ENCODE measurements around the gene CARD11. TPM values are rescaled to one million over a fixed set of nuclear protein-coding genes. Genes with fewer than 3 reads are reported as not detected.

Gene CARD11
- total RNA-seq, 1 experiment from 2014 or later = 0.82 TPM

DNA sequence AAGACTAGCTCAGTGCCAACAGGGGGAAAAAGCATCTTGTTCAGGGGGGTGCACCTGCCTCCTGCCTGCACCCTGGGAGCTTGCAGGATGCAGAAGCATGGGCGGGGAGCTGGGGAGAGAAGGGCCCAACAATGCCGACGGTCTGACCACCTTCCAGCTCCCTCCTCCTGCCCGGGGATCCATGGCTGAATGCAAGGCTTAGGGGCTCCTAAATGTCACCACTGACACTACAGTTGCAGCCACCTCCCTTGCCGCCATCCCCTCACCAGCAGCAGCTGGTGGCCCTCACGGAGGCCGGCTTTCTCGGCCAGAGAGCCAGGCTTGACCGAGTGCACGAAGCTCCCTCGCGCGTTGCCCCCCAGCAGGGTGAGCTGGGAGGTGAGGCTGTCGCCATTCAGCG lies 120.8 kb downstream of the CARD11 start:
- Histone ChIP-seq H3K4me3 (ENCODE audit: low read depth in 2 of 2, low read length in 2 of 2) (no peak overlapping the region), H3K9me3 (ENCODE audit: control insufficient read depth, insufficient read depth, low read depth, low read length) (no peaks in the 10 kb centered on the region), H3K27ac (ENCODE audit: low read length) (no peak overlapping the region), H3K4me1 (ENCODE audit: control insufficient read depth, insufficient read depth, low read length) (peaks cover 10% of the 10 kb centered on the region), H3K36me3 (ENCODE audit: control insufficient read depth, insufficient read depth, low read length) (no peaks in the 10 kb centered on the region), H3K27me3 (ENCODE audit: control insufficient read depth, insufficient read depth, low read length) (peaks cover 4% of the 10 kb centered on the region; the same call in 1 of the 2 replicates)
- in situ Hi-C loops (cut with HindIII; ENCODE audit: low pct_unique_long_range_greater_than_20kb, low sequenced_read_pairs) (no loop called here), intact Hi-C loops (cut with micrococcal nuclease; ENCODE audit: unreplicated experiment) (no loop called here)
- ATAC-seq = no peak
- ChIA-PET CTCF (interaction anchor here (0.6 kb wide), 1 partner anchor 168 kb away, joined by 5 read pairs; no protein-coding TSS in a partner anchor), POLR2A (no interaction called here)
- BruUV-seq (replicated peaks) = no TSS peak
- no peak for DNase-seq (ENCODE audit: low read depth, low spot score)
- TF ChIP-seq CTCF (IDR thresholded peaks at IDR 0.05) (no peak), TCF7L2 (IDR thresholded peaks at IDR 0.05; ENCODE audit: low read depth, low read length) (no peak), SIN3A (IDR thresholded peaks at IDR 0.05; ENCODE audit: borderline replicate concordance, insufficient read depth, low read depth, low read length) (no peak), POLR2AphosphoS5 (IDR thresholded peaks at IDR 0.05; ENCODE audit: low read depth, low read length) (no peak)
- TF ChIP-seq, protein P1, sequence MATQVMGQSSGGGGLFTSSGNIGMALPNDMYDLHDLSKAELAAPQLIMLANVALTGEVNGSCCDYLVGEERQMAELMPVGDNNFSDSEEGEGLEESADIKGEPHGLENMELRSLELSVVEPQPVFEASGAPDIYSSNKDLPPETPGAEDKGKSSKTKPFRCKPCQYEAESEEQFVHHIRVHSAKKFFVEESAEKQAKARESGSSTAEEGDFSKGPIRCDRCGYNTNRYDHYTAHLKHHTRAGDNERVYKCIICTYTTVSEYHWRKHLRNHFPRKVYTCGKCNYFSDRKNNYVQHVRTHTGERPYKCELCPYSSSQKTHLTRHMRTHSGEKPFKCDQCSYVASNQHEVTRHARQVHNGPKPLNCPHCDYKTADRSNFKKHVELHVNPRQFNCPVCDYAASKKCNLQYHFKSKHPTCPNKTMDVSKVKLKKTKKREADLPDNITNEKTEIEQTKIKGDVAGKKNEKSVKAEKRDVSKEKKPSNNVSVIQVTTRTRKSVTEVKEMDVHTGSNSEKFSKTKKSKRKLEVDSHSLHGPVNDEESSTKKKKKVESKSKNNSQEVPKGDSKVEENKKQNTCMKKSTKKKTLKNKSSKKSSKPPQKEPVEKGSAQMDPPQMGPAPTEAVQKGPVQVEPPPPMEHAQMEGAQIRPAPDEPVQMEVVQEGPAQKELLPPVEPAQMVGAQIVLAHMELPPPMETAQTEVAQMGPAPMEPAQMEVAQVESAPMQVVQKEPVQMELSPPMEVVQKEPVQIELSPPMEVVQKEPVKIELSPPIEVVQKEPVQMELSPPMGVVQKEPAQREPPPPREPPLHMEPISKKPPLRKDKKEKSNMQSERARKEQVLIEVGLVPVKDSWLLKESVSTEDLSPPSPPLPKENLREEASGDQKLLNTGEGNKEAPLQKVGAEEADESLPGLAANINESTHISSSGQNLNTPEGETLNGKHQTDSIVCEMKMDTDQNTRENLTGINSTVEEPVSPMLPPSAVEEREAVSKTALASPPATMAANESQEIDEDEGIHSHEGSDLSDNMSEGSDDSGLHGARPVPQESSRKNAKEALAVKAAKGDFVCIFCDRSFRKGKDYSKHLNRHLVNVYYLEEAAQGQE (IDR thresholded peaks at IDR 0.05; ENCODE audit: insufficient read depth in 1 of 2, low read depth in 2 of 2, low read length in 1 of 2) = no peak

- Histone ChIP-seq H3K9me3 (ENCODE audit: control insufficient read depth, insufficient read depth, low read depth, low read length) (no peaks in the 10 kb centered on the region), H3K27ac (ENCODE audit: low read length) (no peak overlapping the region), H3K27me3 (ENCODE audit: control insufficient read depth, insufficient read depth, low read length) (peaks cover 4% of the 10 kb centered on the region; the same call in 1 of the 2 replicates), H3K4me3 (ENCODE audit: low read depth in 2 of 2, low read length in 2 of 2) (no peak overlapping the region), H3K4me1 (ENCODE audit: control insufficient read depth, insufficient read depth, low read length) (peaks cover 10% of the 10 kb centered on the region), H3K36me3 (ENCODE audit: control insufficient read depth, insufficient read depth, low read length) (no peaks in the 10 kb centered on the region)
- BruUV-seq (replicated peaks) = no TSS peak
- intact Hi-C loops (cut with micrococcal nuclease; ENCODE audit: unreplicated experiment) = no loop called here
- DNase-seq (ENCODE audit: low read depth, low spot score) (no peak), ATAC-seq (no peak)
- CTCF ChIA-PET = interaction anchor here (0.6 to 1.1 kb wide), 3 partner anchors 13 to 169 kb away, joined by 3 to 7 read pairs (median 5); no protein-coding TSS in a partner anchor
- TF ChIP-seq, protein P1 (IDR thresholded peaks at IDR 0.05; ENCODE audit: insufficient read depth in 1 of 2, low read depth in 2 of 2, low read length in 1 of 2) = no peak
- TF ChIP-seq POLR2AphosphoS5 (IDR thresholded peaks at IDR 0.05; ENCODE audit: low read depth, low read length) (no peak), CTCF (IDR thresholded peaks at IDR 0.05) (no peak), TCF7L2 (IDR thresholded peaks at IDR 0.05; ENCODE audit: low read depth, low read length) (no peak), SIN3A (IDR thresholded peaks at IDR 0.05; ENCODE audit: borderline replicate concordance, insufficient read depth, low read depth, low read length) (no peak)
- POLR2A ChIA-PET = no interaction called here
- in situ Hi-C loops (cut with HindIII; ENCODE audit: low pct_unique_long_range_greater_than_20kb, low sequenced_read_pairs) = no loop called here
Observed at GRCh38 chr7:2922348-2922691, 121.3 kb downstream of the CARD11 start.
